DOHH2 (cell line): Measurements from ENCODE around the gene PROB1.

Experiments
- H3F3A ChIP-seq: fragments of 200-600 bp; sonication (generic), shearing (Covaris generic); 2 replicates; pipeline ENCODE4 v1.6.0; 2016; ENCODE audit warnings: antibody characterized with exemption, mild to moderate bottlenecking; ENCODE audit not compliant: control insufficient read depth, insufficient read depth
- H3K27ac ChIP-seq: fragments of 200-600 bp; sonication (generic); 2 replicates; pipeline ENCODE4 v1.5.1; 2014; ENCODE audit warnings: low read depth, mild to moderate bottlenecking, low read length, moderate library complexity
- H3K27me3 ChIP-seq: fragments of 200-600 bp; sonication (generic); 2 replicates; pipeline ENCODE4 v1.6.1; 2014; ENCODE audit warnings: mild to moderate bottlenecking, low read length, mixed read lengths; ENCODE audit not compliant: control insufficient read depth
- H3K36me3 ChIP-seq: fragments of 200-600 bp; sonication (generic); 2 replicates; pipeline ENCODE4 v1.6.1; 2014; ENCODE audit warnings: mild to moderate bottlenecking, low read length, moderate library complexity, mixed read lengths; ENCODE audit not compliant: control insufficient read depth
- H3K4me1 ChIP-seq: fragments of 200-600 bp; sonication (generic); 2 replicates; pipeline ENCODE4 v1.6.1; 2014; ENCODE audit warnings: mild to moderate bottlenecking, low read length, mixed read lengths; ENCODE audit not compliant: control insufficient read depth
- H3K4me2 ChIP-seq: fragments of 200-600 bp; sonication (generic); 2 replicates; pipeline ENCODE4 v1.6.0; 2014; ENCODE audit warnings: mild to moderate bottlenecking, low read length, moderate library complexity
- H3K4me3 ChIP-seq: fragments of 200-600 bp; sonication (generic); 2 replicates; pipeline ENCODE4 v1.5.1; 2014; ENCODE audit warnings: mild to moderate bottlenecking, low read length, mixed read lengths
- H3K79me2 ChIP-seq: fragments of 200-600 bp; sonication (generic); 2 replicates; pipeline ENCODE4 v1.6.1; 2014; ENCODE audit warnings: mild to moderate bottlenecking, low read length, mixed read lengths; ENCODE audit not compliant: control insufficient read depth
- H3K9me2 ChIP-seq: fragments of 200-600 bp; sonication (generic); replicated peaks from 2 replicates; pipeline ENCODE4 v1.6.1; 2014; ENCODE audit warnings: mild to moderate bottlenecking, low read length, mixed read lengths; ENCODE audit not compliant: control insufficient read depth
- H3K9me3 ChIP-seq: fragments of 200-600 bp; sonication (generic); 2 replicates; pipeline ENCODE4 v1.6.1; 2014; ENCODE audit warnings: antibody characterized with exemption, low read length, mixed read lengths; ENCODE audit not compliant: control insufficient read depth, insufficient read depth
- H4K20me1 ChIP-seq: fragments of 200-600 bp; sonication (generic); 2 replicates; pipeline ENCODE4 v1.6.0; 2014; ENCODE audit warnings: low read depth, mild to moderate bottlenecking, antibody characterized with exemption, low read length, moderate library complexity; ENCODE audit not compliant: control insufficient read depth, insufficient read depth
- EZH2phosphoT487 ChIP-seq: fragments of 200-600 bp; sonication (generic); IDR thresholded peaks from 2 replicates; pipeline ENCODE4 v1.6.1; 2017; ENCODE audit warnings: borderline replicate concordance, mild to moderate bottlenecking, antibody characterized with exemption, low read length, moderate library complexity, mixed read lengths
- TF ChIP-seq, protein P1 (sequence below): fragments of 200-600 bp; sonication (generic); IDR thresholded peaks from one replicate; pipeline ENCODE4 v1.5.1; 2014; ENCODE audit warnings: antibody characterized with exemption, mild to moderate bottlenecking, low read depth, low read length; ENCODE audit not compliant: poor library complexity, severe bottlenecking

Gene PROB1

DNA sequence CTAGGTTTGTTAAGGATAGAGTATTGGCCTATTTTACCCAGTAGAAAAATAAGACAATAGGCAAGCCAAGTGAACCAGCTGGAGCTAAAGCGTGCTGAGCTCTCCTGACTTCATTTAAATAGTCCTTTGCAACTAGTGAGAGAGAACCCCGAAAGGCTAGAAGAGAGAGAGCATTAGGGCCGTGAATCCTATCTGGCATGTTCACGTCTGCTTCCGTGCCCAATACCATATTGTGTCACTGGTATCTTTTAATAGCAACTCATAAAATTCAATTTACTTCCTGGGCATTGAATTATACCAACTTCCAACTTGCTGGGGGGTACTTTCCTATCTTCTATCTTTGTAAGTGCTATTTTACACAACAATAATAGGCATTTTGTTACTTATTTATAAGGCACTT, 30.6 kb upstream of the PROB1 start:
- Histone ChIP-seq H3K4me3 (no peak overlapping the region), H3F3A (no peaks in the 10 kb centered on the region), H3K4me1 (no peaks in the 10 kb centered on the region), H3K27ac (no peak overlapping the region), H3K9me2 (no peaks in the 10 kb centered on the region), H4K20me1 (no peaks in the 10 kb centered on the region), H3K4me2 (no peak overlapping the region), H3K9me3 (no peaks in the 10 kb centered on the region), H3K79me2 (no peaks in the 10 kb centered on the region), H3K36me3 (no peaks in the 10 kb centered on the region), H3K27me3 (no peaks in the 10 kb centered on the region)
- TF ChIP-seq EZH2phosphoT487: no peak
- TF ChIP-seq, protein P1, sequence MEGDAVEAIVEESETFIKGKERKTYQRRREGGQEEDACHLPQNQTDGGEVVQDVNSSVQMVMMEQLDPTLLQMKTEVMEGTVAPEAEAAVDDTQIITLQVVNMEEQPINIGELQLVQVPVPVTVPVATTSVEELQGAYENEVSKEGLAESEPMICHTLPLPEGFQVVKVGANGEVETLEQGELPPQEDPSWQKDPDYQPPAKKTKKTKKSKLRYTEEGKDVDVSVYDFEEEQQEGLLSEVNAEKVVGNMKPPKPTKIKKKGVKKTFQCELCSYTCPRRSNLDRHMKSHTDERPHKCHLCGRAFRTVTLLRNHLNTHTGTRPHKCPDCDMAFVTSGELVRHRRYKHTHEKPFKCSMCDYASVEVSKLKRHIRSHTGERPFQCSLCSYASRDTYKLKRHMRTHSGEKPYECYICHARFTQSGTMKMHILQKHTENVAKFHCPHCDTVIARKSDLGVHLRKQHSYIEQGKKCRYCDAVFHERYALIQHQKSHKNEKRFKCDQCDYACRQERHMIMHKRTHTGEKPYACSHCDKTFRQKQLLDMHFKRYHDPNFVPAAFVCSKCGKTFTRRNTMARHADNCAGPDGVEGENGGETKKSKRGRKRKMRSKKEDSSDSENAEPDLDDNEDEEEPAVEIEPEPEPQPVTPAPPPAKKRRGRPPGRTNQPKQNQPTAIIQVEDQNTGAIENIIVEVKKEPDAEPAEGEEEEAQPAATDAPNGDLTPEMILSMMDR: no peak

DNA sequence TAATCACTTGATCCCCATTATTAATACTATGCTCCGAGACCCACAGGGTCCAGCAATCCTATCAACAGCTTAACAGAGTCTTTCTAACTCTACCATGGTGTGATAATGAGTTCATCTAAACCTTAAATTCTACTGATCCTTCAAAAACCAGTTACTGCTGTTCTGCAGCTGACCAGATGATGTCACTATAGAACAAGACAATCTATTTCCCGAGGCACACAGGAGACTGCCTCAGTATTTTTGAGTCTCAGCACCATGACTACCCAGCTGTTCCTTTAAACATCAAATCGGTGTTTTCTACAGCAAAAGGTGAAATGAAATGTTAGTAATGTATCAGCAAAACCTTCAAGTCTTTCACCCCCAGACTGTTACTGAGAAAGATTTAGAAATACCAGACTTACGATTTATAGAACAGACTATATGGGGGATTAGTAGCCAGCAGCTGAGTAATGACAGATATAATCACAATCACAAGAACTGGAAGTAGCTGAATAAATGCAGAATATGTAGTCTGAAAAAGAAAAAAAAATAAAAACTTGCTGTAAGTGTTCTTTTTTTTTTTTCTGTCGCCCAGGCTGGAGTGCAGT, 27.5 kb upstream of the PROB1 start:
- Histone ChIP-seq H4K20me1 (no peaks in the 10 kb centered on the region), H3K9me2 (no peaks in the 10 kb centered on the region), H3K27ac (no peak overlapping the region), H3K9me3 (no peaks in the 10 kb centered on the region), H3K4me1 (no peaks in the 10 kb centered on the region), H3K27me3 (no peaks in the 10 kb centered on the region), H3K4me2 (no peak overlapping the region), H3K79me2 (no peaks in the 10 kb centered on the region), H3F3A (no peaks in the 10 kb centered on the region), H3K4me3 (no peak overlapping the region), H3K36me3 (no peaks in the 10 kb centered on the region)
- no peak for TF ChIP-seq EZH2phosphoT487
- TF ChIP-seq, protein P1: peak; percentile 94

DNA sequence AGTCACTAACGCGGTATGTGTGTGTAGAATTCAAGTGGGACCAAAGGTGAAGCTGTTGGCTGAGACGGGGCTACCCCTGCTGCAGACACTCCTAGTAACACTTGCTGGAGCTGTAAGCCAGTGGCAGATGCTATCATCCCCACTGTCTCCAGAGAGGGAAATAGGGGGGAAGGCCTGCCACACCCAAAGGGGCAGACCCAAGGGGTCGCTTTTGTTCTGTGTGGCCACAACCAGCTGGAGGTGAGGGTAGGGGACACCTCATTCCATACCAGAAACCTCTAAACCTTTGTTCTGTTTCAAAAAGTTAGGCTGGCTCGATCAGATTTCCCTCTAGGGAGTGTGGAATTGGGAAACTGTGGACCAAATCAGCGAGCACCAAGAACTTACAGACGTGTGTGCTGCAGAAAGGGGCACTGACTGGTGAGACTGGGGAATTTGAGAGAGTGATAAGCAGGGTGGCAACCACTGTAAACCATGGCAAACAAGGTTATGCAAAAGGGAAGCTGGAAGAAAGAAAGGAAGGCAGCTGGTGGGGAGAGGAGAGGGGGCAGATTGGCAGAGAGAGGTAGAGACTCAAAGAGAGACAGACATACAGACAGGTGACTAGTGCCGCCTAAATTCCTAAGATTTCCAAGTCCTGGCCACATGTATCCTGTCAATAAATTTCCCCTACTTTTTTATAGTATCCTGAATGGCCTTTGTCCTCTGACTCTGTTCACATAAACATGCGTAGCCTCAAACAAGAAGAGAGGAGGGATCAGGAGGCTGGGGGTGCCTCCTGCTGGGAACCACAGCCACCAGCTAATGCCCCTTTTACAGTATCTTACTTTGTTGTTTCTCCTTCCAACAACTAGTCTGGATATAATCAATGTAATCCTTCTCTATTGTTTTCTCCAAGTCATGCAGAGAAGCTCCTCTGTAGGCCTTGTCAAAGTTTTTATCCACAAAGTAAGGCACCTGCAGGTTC, 24.6 kb upstream of the PROB1 start:
- Histone ChIP-seq H4K20me1 (no peaks in the 10 kb centered on the region), H3K4me1 (no peaks in the 10 kb centered on the region), H3K79me2 (no peaks in the 10 kb centered on the region), H3F3A (no peaks in the 10 kb centered on the region), H3K9me3 (no peaks in the 10 kb centered on the region), H3K36me3 (no peaks in the 10 kb centered on the region), H3K4me2 (no peak overlapping the region), H3K9me2 (no peaks in the 10 kb centered on the region), H3K4me3 (no peak overlapping the region), H3K27ac (no peak overlapping the region), H3K27me3 (no peaks in the 10 kb centered on the region)
- TF ChIP-seq, protein P1: no peak
- TF ChIP-seq EZH2phosphoT487: no peak
